VCaP (cell line): ENCODE data around the gene DEDD.

Experiments
- H3K27ac ChIP-seq: fragments of 450-650 bp; 2 replicates; pipeline ENCODE4 v1.5.1; 2017
- CTCF ChIP-seq: fragments of 450-650 bp; conservative IDR thresholded peaks from 2 replicates; pipeline ENCODE4 v1.5.1; 2017; ENCODE audit warnings: mild to moderate bottlenecking, moderate library complexity

The DEDD gene

GRCh38 chr1:161132410-161133219, at the start of gene DEDD:
Gene DEDD, minus strand, starts transcription at chr1:161132667. Its CDS starts 8,205 bp downstream, at chr1:161124462.
- TF ChIP-seq CTCF: 0 out of 2 replicates have a peak, but pooled peaks have one; percentile 16
- H3K27ac ChIP-seq: peak within 1 kb of the TSS; percentile 96

GRCh38 chr1:161182214-161182613, 49.7 kb upstream of the DEDD start:
- H3K27ac ChIP-seq: no peak overlapping the region
- TF ChIP-seq CTCF: no peak

- no peak overlapping the region for H3K27ac ChIP-seq
- TF ChIP-seq CTCF: peak; percentile 22
Observed at GRCh38 chr1:161180639-161181038, 48.2 kb upstream of the DEDD start.

- TF ChIP-seq CTCF: no peak
- peak overlapping the region; percentile 20; the same call in 1 of the 2 replicates for H3K27ac ChIP-seq
Observed at GRCh38 chr1:161179698-161180097, 47.2 kb upstream of the DEDD start.

- H3K27ac ChIP-seq: peak overlapping the region; percentile 74
- TF ChIP-seq CTCF: no peak; the same call in 1 of the 2 replicates
Observed at GRCh38 chr1:161177936-161178244, 45.4 kb upstream of the DEDD start.

- peak within 1 kb of the TSS; percentile 74 for H3K27ac ChIP-seq
- peak; percentile 19 for TF ChIP-seq CTCF
Observed at GRCh38 chr1:161177112-161177935, 44.9 kb upstream of the DEDD start, which contains the start of gene B4GALT3. Gene B4GALT3, minus strand, starts transcription at chr1:161177507. Its CDS starts 1,447 bp downstream, at chr1:161176060.

GRCh38 chr1:161176468-161177111, 44.1 kb upstream of the DEDD start:
- peak overlapping the region; percentile 74 for H3K27ac ChIP-seq
- TF ChIP-seq CTCF: no peak
